ENCODE results near the gene DLGAP1. TPM values are rescaled to one million over a fixed set of nuclear protein-coding genes. Genes with fewer than 3 reads are reported as not detected.
"Not testable (repeated sequence)": the region's sequence is repeated elsewhere in the genome, so short reads cannot be mapped to it uniquely, and the experiment has no call there.

Gene DLGAP1
- total RNA-seq, 6 experiments from 2014 or later = 0.09 to 0.31 (median 0.18) TPM; not detected in 2

DNA sequence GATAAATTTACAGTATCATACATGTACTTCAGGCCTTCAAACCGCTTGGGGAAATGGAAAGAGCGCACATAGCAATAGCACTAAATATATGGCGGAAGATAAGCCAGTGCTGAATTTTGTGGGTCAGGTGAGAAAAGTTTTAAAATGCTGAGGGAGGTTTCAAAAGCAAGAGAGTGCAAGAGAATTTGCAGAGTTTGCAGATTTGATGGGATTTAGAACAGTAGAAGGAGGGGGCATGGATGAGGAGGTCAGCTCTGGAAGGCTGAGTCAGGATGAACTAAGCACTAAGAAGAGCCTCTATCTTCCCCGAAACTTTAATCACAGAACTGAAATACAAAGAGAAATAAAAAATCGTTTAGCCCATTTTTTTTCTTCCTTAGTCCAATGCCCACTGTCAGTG, 145.9 kb downstream of the DLGAP1 start:
- TF ChIP-seq, protein P1, sequence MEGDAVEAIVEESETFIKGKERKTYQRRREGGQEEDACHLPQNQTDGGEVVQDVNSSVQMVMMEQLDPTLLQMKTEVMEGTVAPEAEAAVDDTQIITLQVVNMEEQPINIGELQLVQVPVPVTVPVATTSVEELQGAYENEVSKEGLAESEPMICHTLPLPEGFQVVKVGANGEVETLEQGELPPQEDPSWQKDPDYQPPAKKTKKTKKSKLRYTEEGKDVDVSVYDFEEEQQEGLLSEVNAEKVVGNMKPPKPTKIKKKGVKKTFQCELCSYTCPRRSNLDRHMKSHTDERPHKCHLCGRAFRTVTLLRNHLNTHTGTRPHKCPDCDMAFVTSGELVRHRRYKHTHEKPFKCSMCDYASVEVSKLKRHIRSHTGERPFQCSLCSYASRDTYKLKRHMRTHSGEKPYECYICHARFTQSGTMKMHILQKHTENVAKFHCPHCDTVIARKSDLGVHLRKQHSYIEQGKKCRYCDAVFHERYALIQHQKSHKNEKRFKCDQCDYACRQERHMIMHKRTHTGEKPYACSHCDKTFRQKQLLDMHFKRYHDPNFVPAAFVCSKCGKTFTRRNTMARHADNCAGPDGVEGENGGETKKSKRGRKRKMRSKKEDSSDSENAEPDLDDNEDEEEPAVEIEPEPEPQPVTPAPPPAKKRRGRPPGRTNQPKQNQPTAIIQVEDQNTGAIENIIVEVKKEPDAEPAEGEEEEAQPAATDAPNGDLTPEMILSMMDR (IDR thresholded peaks at IDR 0.05) = no peak
- no peak for TF ChIP-seq POLR2A (IDR thresholded peaks at IDR 0.05)
- no peak overlapping the region for H3K27ac ChIP-seq
- ATAC-seq (no peak), DNase-seq (no peak)
- 59% methylated on average over 5 of the region's 5 CpGs for whole genome bisulfite sequencing (ENCODE audit: insufficient coverage, low coverage, low lambda C conversion rate, missing lambda C conversion rate)
- H3K4me3 ChIP-seq = no peak overlapping the region
- H3K36me3 ChIP-seq = no peaks in the 10 kb centered on the region
- no peaks in the 10 kb centered on the region for H3K4me1 ChIP-seq
- no peaks in the 10 kb centered on the region for H3K9me3 ChIP-seq
- H3K27me3 ChIP-seq = no peaks in the 10 kb centered on the region
- intact Hi-C loops (cut with DNase I) = no loop called here

- Histone ChIP-seq H3K9me3 (no peaks in the 10 kb centered on the region), H3K36me3 (no peaks in the 10 kb centered on the region), H3K27me3 (no peaks in the 10 kb centered on the region), H3K4me1 (no peaks in the 10 kb centered on the region), H3K4me3 (no peak overlapping the region), H3K27ac (no peak overlapping the region)
- TF ChIP-seq, protein P1 (IDR thresholded peaks at IDR 0.05) = no peak
- no peak for TF ChIP-seq POLR2A (IDR thresholded peaks at IDR 0.05)
- intact Hi-C loops (cut with DNase I) = no loop called here
- 73% methylated on average over 5 of the region's 5 CpGs for WGBS (ENCODE audit: insufficient coverage, low coverage, low lambda C conversion rate, missing lambda C conversion rate)
- DNase-seq (no peak), ATAC-seq (no peak)
Observed at GRCh38 chr18:4308576-4308975, 146.5 kb downstream of the DLGAP1 start.

DNA sequence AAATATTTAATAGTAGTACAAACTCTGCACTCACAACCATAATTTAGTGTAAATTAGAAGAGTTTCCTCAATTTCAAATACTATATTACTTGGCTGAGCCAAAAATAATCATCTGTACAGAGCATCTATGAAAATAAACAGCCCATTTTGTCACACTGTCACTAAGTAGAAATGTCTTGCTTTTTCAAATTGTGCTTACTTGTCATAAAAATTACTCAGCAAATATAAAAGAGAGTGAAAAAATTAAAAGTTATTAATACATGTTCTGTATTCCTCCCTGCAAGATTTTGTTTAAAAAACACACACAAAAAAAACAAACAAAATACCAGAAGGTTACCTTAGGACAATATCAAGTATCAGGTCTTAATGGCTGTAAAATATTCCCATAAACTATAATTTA, 155.7 kb downstream of the DLGAP1 start:
- Histone ChIP-seq H3K4me1 (no peaks in the 10 kb centered on the region), H3K27me3 (no peaks in the 10 kb centered on the region), H3K36me3 (no peaks in the 10 kb centered on the region), H3K27ac (no peak overlapping the region), H3K4me3 (no peak overlapping the region), H3K9me3 (no peaks in the 10 kb centered on the region)
- DNase-seq (no peak), ATAC-seq (no peak)
- TF ChIP-seq, protein P1 (IDR thresholded peaks at IDR 0.05) = no peak
- no peak for TF ChIP-seq POLR2A (IDR thresholded peaks at IDR 0.05)
- intact Hi-C loops (cut with DNase I) = no loop called here

DNA sequence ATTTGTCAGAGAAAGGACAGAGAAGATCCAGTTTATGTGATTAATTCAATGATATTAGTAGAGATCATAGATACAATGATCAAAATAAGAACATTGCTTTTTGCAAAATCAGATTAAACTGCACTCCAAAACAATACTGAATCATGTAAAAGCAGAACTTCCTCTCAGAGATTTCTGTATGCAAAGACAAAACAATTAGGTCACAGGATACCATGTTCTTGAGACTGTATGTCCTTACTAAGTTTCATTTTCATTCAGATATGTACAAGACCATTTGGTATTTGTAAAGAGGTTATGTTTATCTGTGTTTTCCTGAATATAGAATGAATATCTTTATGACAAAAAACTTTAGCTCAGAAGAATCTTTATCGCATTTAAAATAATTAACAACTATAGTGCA, 161.8 kb downstream of the DLGAP1 start:
- Histone ChIP-seq H3K9me3 (no peaks in the 10 kb centered on the region), H3K36me3 (no peaks in the 10 kb centered on the region), H3K4me3 (no peak overlapping the region), H3K27me3 (no peaks in the 10 kb centered on the region), H3K4me1 (no peaks in the 10 kb centered on the region), H3K27ac (no peak overlapping the region)
- ATAC-seq (no peak), DNase-seq (no peak)
- TF ChIP-seq, protein P1 (IDR thresholded peaks at IDR 0.05) = no peak
- no peak for TF ChIP-seq POLR2A (IDR thresholded peaks at IDR 0.05)
- 85% methylated on average over 1 of the region's 1 CpG for WGBS (ENCODE audit: insufficient coverage, low coverage, low lambda C conversion rate, missing lambda C conversion rate)
- intact Hi-C loops (cut with DNase I) = no loop called here

DNA sequence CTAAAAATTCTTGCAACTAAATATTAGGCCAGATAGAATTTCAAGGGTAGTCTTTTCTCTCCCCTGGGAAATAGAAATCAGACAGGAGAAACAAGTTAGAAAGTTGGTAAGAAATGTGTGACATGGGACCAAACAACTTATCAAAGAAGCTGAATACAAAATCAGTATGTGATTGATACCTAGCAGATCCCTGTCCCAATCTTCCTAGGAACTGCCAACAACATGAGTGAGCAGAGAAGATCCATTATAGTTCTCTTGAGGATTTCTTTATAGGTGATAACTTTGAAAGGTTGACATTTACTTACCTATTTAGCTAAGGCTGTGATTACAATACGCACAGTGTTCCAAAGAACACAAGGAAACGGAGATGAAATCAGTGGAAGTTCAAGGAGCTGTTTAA, 162.4 kb downstream of the DLGAP1 start:
- H3K36me3 ChIP-seq = no peaks in the 10 kb centered on the region
- TF ChIP-seq POLR2A (IDR thresholded peaks at IDR 0.05) = no peak
- TF ChIP-seq, protein P1 (IDR thresholded peaks at IDR 0.05) = no peak
- DNase-seq (no peak), ATAC-seq (no peak)
- H3K27ac ChIP-seq = no peak overlapping the region
- WGBS (ENCODE audit: insufficient coverage, low coverage, low lambda C conversion rate, missing lambda C conversion rate) = 58% methylated on average over 2 of the region's 2 CpGs
- intact Hi-C loops (cut with DNase I) = no loop called here
- no peak overlapping the region for H3K4me3 ChIP-seq
- no peaks in the 10 kb centered on the region for H3K4me1 ChIP-seq
- H3K27me3 ChIP-seq = no peaks in the 10 kb centered on the region
- no peaks in the 10 kb centered on the region for H3K9me3 ChIP-seq

DNA sequence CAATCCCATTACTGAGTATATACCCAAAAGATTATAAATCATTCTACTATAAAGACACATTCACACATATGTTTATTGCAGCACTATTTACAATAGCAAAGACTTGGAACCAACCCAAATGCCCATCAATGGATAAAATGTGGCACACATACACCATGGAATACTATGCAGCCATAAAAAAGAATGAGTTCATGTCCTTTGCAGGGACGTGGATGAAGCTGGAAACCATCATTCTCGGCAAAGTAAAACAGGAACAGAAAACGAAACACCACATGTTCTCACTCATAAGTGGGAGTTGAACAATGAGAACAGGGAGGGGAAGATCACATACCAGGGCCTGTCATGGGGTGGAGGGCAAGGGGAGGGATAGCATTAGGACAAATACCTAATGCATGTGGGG, 167.8 kb downstream of the DLGAP1 start:
- H3K4me3 ChIP-seq; H3K27ac ChIP-seq; H3K27me3 ChIP-seq; H3K4me1 ChIP-seq; DNase-seq; H3K36me3 ChIP-seq; ATAC-seq; H3K9me3 ChIP-seq; intact Hi-C loops (cut with DNase I): not testable (repeated sequence)
- 75% methylated on average over 3 of the region's 3 CpGs for WGBS (ENCODE audit: insufficient coverage, low coverage, low lambda C conversion rate, missing lambda C conversion rate)

Measured in right lobe of liver (tissue), 6 donors.